HG03097 (cell line): Measurements from ENCODE around the gene CCDC149.
"Not testable (repeated sequence)": the region's sequence is repeated elsewhere in the genome, so short reads cannot be mapped to it uniquely, and the experiment has no call there.

Source experiments
- ATAC-seq: cut with Tn5 transposase; IDR thresholded peaks from one replicate; pipeline ENCODE4 v1.9.1; 2021; ENCODE audit not compliant: unreplicated experiment, low FRiP score

Gene CCDC149

DNA sequence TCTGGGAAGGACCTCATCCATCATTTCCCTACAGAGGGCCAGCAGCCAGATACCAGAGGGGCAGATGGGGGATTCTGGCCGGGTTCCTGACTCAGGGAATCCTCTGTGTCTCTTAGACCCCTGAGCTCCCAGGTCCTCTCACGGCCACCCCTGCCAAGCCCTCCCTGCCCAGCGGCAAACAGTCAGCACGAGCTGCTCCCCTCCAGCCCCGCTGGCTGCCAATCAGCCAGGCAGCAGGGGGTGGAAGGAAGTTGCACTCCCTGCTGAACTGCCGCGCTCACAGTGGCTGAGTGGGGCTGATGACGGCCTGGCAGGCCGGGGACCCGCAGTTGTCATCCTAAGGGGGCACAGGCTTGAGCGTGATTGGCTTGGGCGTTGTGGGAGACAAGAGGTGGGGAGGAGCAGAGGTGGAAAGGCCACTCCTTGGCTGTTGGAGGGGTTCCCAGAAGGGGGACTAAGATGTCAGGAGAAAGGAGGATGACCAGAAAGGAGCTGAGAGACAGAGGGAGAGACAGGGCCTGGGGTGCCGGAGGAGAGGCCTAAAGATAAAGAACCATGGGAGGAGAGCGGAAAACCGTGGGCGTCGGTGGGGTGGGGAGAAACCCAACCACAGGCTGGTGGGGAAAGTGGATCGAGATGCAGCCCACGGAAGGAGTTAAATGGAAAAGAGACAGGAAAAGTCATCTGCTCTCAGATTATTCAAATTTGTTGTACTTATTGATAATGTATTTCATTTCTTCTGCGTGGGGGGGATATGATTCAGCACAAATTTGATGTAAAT is 4.4 kb upstream of the CCDC149 start:
- ATAC-seq: no peak

DNA sequence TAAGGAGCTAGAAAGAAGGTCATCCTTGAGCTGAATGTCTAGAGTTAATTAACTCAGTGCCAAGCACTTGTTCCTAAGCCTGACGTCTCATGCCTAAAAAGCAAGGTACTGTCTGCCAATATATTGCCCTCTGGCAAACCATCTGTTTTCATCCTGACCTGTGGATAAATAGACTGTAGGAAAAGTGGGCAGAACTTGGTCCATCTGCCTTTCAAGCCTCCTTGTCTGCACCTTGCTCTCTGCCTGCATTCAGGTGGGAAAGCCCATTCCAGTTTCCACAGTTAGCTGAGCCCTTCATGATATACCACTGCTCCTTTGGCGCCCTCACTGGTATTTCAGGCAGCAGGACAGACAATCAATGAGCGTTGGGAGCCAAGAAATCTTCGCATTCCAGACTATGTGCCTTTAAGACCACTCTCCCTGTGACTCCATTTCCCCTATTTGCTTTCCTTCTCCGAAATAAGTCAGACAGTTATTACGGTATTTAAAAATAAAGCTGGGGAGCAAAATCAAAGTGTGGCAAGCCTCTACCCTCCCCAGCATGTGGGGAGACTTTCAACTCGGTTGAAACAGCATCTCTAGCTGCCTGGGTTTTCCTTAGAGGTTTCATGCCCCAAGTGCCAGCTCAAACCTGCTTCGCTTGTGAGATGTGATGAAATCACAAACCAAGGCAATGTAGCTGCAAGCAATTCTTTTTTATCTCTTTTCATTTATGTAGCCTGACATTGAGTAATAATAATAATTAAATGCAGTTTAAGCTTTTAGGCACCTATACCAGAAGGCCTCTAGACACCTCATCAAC is 2.5 kb upstream of the CCDC149 start:
- no peak for ATAC-seq

DNA sequence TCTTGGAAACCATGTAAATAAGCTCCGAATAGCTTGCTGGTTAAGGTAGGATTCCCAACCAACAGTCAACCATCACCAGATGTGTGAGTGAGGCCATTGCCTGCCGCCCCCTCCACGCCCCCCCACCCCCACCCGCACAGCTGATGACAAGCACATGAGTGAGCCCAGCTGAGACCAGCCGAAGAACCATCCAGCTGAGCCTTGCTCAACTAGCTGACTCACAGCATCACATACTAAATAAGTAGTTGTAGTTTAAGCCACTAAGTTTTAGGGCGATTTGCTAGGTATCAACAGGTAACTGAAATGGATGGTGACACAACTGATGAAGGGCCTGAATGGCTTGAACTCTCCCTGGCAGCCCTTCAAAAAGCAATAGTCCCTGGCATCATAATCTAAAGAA is 1.6 kb upstream of the CCDC149 start:
- ATAC-seq: no peak

- no peak for ATAC-seq
These were observed 260 bp upstream of the CCDC149 start for GRCh38 chr4:24913119-24913485.

GRCh38 chr4:24910499-24910898 is 2.3 kb downstream of the CCDC149 start:
- no peak for ATAC-seq

GRCh38 chr4:24909606-24910005 is 3.2 kb downstream of the CCDC149 start:
- not testable (repeated sequence) for ATAC-seq

GRCh38 chr4:24897639-24898038 is 15.2 kb downstream of the CCDC149 start:
- no peak for ATAC-seq

DNA sequence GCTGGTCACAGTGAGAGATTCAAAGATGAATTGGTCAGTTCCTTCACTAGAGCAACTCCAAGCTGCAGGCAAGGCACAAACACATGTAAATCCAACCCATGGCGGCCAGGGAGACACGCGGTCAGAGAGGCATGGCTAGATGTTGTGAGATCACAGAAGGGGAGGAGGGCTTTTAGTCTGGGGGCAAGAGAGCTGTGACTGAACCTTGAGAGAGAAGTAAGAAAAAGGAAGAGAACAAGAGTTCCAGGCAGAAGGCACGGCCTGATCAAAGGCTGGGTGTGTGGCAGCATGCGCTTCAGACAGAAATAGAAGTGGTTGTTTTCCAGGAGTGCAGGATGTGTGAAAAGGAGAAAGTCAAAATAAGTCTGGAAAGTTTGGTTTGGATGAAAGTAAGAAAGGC is 15.9 kb downstream of the CCDC149 start:
- no peak for ATAC-seq

DNA sequence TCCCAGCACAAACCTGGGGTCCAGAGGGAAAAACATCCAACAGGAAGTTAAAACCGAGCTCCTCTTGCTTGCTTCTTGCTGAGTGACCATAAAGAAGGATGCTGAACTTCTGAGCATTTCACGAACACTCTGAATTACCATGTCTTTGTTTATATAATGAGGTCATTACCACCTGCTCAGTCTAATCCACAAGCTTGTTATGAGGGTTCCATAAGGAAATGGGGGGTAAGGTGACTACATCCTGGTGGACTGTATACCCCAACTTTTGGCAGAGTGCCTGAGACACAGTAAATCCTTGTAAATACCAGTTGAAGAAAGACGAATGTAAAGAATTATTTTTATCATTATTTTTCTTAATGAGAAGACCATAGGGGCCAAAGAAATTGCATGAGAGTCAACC is 16.8 kb downstream of the CCDC149 start:
- no peak for ATAC-seq

- no peak for ATAC-seq
These were observed 17.4 kb downstream of the CCDC149 start for GRCh38 chr4:24895461-24895860.

DNA sequence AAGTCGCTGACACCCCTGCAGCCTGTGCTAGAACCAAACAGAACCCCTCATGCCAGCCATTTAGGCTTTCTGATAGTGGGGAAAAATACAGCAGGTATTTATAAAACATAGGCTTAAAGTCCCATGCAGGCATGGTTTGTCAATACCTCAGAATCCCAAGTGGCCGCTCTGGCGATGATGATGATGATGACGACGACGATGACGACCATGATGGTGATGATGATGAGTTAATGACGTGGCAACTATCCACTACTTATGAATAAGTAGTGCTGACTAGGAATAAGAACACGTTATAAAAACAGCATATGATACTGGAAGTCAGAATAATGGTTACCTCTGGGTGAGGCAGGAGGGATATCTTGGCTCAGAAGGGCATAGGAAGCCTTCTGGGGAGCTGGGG is 18.0 kb downstream of the CCDC149 start:
- no peak for ATAC-seq

GRCh38 chr4:24894243-24894642 is 18.6 kb downstream of the CCDC149 start:
- ATAC-seq: no peak

DNA sequence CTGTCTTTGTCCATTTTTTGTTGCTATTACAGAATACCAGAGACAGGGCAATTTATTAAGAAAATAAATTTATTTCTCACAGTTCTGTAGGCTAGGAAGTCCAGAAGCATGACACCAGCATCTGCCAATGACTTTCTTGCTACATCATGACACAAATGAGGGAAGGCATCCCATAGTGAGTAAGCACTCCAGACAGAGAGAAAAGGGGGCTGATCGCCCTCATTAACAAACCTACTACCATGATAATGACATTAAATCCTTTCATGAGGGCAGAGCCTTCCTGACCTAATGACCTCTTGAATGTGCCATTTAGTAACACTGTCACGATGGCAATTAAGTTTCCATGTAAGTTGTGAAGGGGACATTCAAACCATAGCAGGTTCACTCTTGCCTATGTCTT is 20.1 kb downstream of the CCDC149 start:
- ATAC-seq: no peak

GRCh38 chr4:24892278-24892677 is 20.6 kb downstream of the CCDC149 start:
- ATAC-seq: no peak

- no peak for ATAC-seq
These were observed 22.2 kb downstream of the CCDC149 start for GRCh38 chr4:24890561-24891126.

DNA sequence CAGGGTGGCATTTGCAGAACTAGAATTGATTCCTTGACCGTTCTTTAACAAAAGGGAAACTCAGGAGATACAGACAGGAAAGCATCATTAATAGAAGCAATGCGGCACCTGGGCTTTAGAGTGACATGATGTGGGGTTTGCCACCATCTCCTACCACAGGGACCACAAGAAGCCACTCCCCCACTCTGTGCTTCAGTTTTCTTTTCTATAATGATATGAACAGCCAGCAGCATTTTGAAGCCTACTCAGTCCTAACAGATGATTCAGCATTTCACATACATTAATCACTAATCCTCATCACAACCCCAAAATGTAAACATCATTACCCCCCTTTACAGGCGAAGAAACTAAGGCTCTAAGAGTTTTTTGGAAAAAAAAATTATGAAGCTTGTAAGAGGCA is 22.9 kb downstream of the CCDC149 start:
- ATAC-seq: no peak

DNA sequence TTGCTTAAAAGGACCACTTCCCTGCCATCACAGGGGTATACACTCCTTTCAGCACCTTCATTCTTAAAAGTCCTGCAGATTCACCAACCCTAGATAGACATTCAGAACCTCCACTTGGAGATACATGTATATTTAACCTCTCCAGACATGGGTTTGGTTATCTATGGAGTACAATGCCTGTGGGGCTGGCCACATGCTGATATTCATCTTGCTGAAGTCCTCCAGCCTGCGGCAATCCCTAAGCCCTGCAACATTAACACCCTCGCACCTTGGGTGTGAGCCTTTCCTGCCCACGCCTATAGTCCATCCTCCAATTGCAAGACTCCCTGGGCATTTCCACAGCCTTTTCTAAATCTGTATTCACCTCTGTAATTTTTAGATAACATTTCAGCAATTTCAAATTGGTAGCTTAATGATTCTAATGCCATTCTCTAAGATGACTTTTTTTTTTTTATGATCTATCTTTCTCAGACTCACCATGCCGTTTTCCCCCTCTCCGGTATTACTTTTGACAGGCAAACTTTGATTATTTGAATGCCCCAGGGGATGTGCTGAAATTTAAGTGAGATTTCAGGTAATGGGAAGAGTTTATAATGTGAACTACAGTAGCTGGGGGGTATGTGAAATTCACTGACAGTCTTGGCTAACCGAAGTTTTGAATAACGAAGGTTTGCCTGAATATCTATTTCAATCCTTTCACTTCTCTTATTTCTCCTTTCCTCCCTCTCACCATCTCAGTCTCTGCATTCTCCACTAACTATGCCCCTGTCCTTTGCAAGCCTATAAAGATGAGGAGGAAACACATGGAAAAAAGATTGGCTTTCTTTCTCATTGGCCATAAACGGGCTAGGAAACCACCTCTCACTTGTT is 24.1 kb downstream of the CCDC149 start:
- no peak for ATAC-seq

DNA sequence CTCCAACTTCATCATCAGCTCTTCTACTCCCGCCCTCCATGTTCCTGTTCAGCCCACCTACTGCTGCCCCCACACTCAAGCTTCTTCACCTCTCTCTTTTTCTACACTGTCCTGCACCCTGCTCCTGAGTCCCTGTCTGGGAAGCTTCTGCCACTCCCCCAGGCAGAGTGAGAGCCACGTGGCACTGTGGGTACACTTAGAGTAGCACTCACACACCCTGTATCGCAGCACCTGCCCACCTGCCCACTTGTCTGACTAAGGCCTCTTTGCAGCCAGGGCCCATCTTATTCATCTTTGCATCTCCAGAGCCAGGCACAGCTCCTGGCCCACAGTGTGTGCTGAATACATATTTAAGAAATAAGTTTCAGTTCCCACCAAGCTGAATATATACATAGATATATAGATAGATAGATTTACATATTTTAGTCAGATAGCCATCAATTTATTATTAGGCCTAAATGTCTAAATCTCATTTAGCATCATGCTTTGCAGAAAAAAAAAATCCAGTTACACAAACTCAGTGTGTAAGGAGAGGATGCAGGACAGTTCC is 24.9 kb downstream of the CCDC149 start:
- no peak for ATAC-seq

GRCh38 chr4:24886596-24886995 is 26.2 kb downstream of the CCDC149 start:
- no peak for ATAC-seq

GRCh38 chr4:24885342-24885741 is 27.5 kb downstream of the CCDC149 start:
- ATAC-seq: no peak

- ATAC-seq: no peak
These were observed 27.9 kb downstream of the CCDC149 start for GRCh38 chr4:24884902-24885301.
